HK-2 (cell line): ENCODE measurements around the gene ASPA.

Experiments used
- DNase-seq: peaks from one replicate; pipeline ENCODE4 v3.0.0-alpha.2; 2018; ENCODE audit not compliant: unreplicated experiment

The ASPA gene

GRCh38 chr17:3534881-3535252, 59.1 kb downstream of the ASPA start:
- no peak for DNase-seq

GRCh38 chr17:3535253-3535995, 59.6 kb downstream of the ASPA start:
- no peak for DNase-seq

DNA sequence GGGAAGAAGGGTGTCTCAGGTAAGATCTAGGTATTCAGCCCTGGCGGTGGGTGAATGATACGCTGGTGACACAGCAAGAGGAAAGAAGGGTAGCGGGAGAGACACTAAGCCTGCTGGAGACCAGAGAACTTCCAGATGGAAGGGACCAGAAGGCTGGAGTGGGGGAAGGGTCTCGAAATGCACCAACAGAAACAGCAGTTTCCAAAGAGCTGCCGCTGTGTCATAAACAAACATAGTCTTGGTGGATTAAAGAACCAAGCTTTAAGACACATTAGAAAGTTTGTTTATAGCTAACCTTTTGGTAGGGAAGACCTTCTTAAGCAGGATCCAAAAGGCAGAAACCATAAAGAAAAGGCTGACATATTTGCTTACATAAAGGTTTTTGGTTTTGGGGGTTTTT, 60.9 kb downstream of the ASPA start:
- no peak for DNase-seq

GRCh38 chr17:3539881-3540540, 64.2 kb downstream of the ASPA start:
- no peak for DNase-seq

DNA sequence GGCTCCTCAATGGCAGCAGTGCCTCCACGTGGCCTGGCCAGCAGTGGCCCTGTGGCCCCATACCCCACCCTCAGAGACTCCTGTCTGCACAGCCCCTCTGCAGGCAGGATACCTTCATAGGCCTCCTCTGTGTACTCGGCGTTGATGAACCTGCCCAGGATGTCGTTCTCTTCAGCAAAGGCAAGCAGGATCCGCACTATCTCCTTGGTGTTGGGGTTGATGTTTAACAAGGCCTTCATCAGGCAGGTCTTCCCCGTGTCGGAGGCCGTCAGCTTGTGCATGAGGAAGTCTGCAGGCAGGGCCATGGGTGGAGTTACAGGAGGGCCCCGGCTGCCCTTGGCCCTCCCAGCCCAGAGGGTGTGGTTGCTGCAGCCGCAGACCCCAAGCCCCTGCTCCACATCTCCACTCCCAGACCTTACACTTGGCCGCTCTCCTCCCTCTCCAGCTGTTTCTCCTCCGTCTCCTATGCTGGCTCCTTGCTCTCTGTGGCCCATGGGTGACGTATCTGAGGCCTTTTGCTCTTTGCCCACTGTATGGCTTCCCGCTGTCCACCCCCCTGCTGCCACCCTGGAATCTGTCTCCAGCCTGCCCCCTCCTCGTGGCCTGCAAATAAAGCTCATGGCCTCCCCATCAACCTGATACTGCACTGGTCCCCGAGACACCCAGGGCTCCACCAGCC, 66.8 kb downstream of the ASPA start:
- no peak for DNase-seq

DNA sequence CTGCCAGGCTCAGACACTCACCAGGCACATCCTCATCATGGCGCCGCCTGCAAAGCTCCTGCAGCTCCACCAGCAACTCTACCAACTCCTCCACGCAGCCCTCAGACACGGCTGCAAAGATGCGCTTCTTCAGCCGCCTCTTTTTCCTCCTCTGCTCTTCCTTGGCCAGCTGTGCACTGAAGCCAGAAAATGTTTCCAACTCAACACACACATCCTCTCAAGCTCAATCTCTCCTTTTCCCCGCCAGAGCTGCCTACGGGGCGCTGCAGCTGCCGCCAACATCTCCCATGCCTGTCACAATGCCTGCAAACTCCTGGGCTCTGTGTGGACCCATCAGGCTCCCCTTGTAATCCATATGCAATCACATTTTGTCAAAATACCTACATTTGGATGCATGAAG, 67.7 kb downstream of the ASPA start:
- no peak for DNase-seq

DNA sequence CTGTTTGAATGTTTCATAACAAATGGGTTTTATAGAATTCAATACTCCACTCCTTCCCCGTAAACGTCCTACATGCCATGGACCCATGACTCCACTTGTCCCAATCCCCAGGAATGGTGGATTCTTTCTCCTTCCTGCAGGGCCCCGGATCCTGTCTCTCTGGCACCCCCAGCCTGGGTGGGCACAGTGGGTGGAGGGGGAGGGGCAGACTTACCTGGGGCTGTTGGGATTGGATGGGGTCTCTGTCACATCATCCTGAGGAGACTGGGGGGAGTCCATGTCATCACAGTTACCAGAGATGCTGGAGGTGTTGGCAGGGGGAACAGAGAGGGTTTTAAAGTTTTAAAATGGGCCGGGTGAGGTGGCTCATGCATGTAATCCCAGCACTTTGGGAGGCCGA, 68.6 kb downstream of the ASPA start:
- DNase-seq = no peak

DNA sequence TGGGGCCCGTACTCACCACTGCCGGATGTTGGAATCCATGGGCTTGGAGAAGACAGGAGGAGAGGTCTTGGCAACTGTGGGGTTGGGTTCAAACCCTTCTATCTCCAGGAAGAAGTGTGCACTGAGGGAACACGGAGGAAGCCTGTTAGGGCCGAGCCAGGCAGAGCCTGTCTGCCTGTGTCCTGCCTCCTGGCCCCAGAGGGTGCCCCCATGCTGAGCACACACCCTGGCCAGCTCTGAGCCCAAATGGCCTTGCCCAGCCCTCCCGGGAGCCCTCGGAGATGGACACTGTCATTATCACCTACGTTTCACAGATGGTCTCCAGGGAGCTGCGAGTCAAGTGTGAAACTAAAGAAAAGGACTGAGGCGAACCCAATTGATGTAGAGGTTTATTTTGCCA, 69.4 kb downstream of the ASPA start:
- no peak for DNase-seq

DNA sequence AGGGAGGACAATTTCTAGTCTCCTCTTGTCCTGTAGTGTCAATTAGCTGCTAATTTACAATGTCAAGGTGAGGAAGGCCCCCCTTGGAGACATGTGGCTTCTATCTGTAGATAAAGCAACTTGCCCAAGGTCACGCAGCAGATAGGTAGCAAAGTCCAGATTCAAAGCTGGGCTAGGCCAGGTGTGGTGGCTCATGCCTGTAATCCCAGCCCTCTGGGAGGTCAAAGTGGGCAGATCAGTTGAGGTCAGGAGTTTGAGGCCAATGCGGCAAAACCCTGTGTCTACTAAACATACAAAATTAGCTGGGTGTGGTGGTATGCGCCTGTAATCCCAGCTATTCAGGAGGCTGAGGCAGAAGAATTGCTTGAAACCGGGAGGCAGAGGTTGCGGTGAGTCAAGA, 70.7 kb downstream of the ASPA start:
- no peak for DNase-seq

- no peak for DNase-seq
Measured at GRCh38 chr17:3546997-3547396, 71.2 kb downstream of the ASPA start.

DNA sequence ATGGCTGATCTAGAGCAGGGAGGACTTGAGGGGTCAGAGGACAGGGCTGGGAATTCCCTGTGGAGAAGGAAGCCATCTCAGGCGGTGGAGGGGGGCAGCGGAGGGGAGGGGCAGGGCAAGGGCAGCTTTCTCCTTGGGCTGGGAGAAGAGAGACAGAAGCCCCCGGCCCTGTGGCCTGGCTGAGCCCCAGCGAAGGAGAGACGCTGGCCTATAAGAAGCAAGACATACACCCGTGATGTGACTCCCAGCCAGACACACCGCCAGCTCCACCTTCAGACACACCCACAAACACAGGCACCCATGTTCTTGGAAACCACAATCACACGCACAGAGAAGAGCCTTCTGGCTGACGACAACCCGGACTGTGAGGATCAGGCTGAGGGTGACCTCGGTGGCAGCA, 71.8 kb downstream of the ASPA start:
- no peak for DNase-seq

DNA sequence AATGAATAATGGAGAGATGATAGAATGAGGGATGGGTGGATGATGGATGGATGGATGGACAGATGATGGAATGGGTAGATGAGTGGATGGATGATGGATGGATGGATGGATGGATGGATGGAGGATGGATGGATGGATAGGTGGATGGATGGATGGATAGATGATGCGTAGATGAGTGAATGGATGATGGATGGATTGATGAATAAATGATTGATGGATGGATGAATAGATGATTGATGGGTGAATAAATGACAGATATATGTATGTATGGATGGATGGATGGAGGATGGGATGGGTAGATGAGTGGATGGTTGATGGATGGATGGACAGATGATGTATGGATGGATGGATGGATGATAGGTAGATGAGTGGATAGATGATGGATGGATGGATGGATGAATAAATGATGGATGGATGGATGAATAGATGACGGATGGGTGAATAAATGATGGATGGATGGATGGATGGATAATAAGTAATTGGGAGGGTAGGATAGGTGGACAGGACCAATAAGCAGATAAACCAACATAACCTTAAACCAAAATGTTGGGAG, 73.9 kb downstream of the ASPA start:
- DNase-seq = no peak

DNA sequence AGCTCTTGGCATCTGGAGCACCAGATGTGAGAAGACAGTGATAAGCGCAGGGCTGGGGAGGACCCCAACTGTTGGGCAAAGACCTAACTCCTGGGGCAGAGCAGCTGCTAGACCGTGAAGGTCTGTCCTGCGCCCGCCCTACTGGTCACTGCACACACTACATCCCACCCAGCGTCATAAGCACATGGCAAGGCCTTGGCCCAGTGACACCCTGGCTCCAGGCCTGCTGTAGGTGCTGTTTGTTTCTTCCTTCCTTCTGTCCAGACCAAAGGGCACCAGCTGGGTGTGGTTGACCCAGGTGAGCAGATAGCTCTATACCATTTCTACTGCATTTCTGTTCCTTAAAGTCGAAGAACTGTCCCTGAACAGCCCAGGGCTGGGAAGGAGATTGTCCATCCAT, 75.4 kb downstream of the ASPA start:
- DNase-seq = no peak

GRCh38 chr17:3552916-3553315, 77.1 kb downstream of the ASPA start:
- no peak for DNase-seq
